Activated B cell treated with CpG ODN at 0.5 μM for 24 hours (primary cell): ENCODE data around the gene YBX2. TPM values are rescaled to one million over a fixed set of nuclear protein-coding genes. Genes with fewer than 3 reads are reported as not detected.

Source experiments
- ATAC-seq: fragments of 200-7000 bp; cut with Tn5 transposase; one replicate; pipeline ENCODE4 v1.10.0; 2021; ENCODE audit warnings: low read depth, mild to moderate bottlenecking, moderate library complexity
- CTCF ChIA-PET: fragments of 350-600 bp; sonication (Branson Sonifier 250); formaldehyde crosslinking; loops from one replicate; lab custom pipeline; 2021; ENCODE audit warnings: antibody characterized with exemption; lab: Charles Lee
- POLR2A ChIA-PET: fragments of 350-600 bp; sonication (Branson Sonifier 250); formaldehyde crosslinking; loops from one replicate; lab custom pipeline; 2021; ENCODE audit warnings: antibody characterized with exemption; lab: Charles Lee
- DNase-seq: peaks from one replicate; pipeline ENCODE4 v3.0.0; 2022
- H3K27ac Mint-ChIP-seq: one replicate; pipeline ENCODE4 v1.8.0; 2020; ENCODE audit warnings: mixed read lengths
- H3K27me3 Mint-ChIP-seq: one replicate; pipeline ENCODE4 v1.8.0; 2021; ENCODE audit warnings: mixed read lengths
- H3K36me3 Mint-ChIP-seq: one replicate; pipeline ENCODE4 v1.8.0; 2021; ENCODE audit warnings: low read depth, mixed read lengths
- H3K4me1 Mint-ChIP-seq: one replicate; pipeline ENCODE4 v1.8.0; 2021; ENCODE audit warnings: mixed read lengths
- H3K4me3 Mint-ChIP-seq: one replicate; pipeline ENCODE4 v1.8.0; 2020; ENCODE audit warnings: mild to moderate bottlenecking, mixed read lengths
- H3K9me3 Mint-ChIP-seq: one replicate; pipeline ENCODE4 v1.8.0; 2020; ENCODE audit warnings: mixed read lengths
- CTCF ChIP-seq: fragments of 200-600 bp; IDR thresholded peaks from one replicate; pipeline ENCODE4 v1.8.0; 2022; ENCODE audit warnings: antibody characterized with exemption, mild to moderate bottlenecking
- intact Hi-C: fragments of 100-400 bp; cut with micrococcal nuclease; formaldehyde crosslinking; loops from one replicate; pipeline ENCODE4 v1.15.1; 2024
- total RNA-seq: library from RNA; stranded (reverse); gene quantifications from 2 replicates; pipeline ENCODE4 v1.2.3, GENCODE V29; 2022

The YBX2 gene
- total RNA-seq, 1 donor from 2014 or later: 0.16 TPM

GRCh38 chr17:7328009-7328408, 33.6 kb upstream of the YBX2 start:
- ATAC-seq: no peak
- POLR2A ChIA-PET: interaction anchor here (1.0 to 3.8 kb wide), 6 partner anchors 9 to 359 kb away, joined by 6 to 52 read pairs (median 16); partner anchors contain the start of genes ACAP1, GPS2 and TP53

GRCh38 chr17:7327501-7327900, 33.1 kb upstream of the YBX2 start:
- CTCF ChIA-PET: interaction anchor here (0.8 to 1.5 kb wide), 2 partner anchors 17 to 110 kb away, joined by 3 read pairs; no protein-coding TSS in a partner anchor
- Mint-ChIP-seq H3K4me1 (peaks cover 36% of the 10 kb centered on the region), H3K27ac (no peak overlapping the region), H3K36me3 (peaks cover 53% of the 10 kb centered on the region), H3K4me3 (peak overlapping the region; percentile 28), H3K27me3 (no peaks in the 10 kb centered on the region), H3K9me3 (no peaks in the 10 kb centered on the region)
- POLR2A ChIA-PET: interaction anchor here (0.6 to 3.6 kb wide), 6 partner anchors 9 to 46 kb away, joined by 3 to 20 read pairs (median 7); partner anchors contain the start of genes ACAP1, GPS2 and SLC2A4
- no peak for ATAC-seq
- no peak for TF ChIP-seq CTCF
- DNase-seq: no peak
- intact Hi-C loops: no loop called here

More at GRCh38 chr17:7328009-7328408, 33.6 kb upstream of the YBX2 start:
- CTCF ChIA-PET: interaction anchor here (1.5 to 3.1 kb wide), 3 partner anchors 13 to 109 kb away, joined by 3 to 19 read pairs (median 4); partner anchors contain the start of gene GPS2
- Mint-ChIP-seq H3K9me3 (no peaks in the 10 kb centered on the region), H3K27me3 (no peaks in the 10 kb centered on the region), H3K4me3 (peak overlapping the region; percentile 95), H3K27ac (peak overlapping the region; percentile 54), H3K4me1 (peaks cover 41% of the 10 kb centered on the region), H3K36me3 (peaks cover 48% of the 10 kb centered on the region)
- intact Hi-C loops: loop anchor here (2.0 kb wide), 1 partner anchor 89 kb away; the partner anchor contains the start of gene PHF23
- TF ChIP-seq CTCF: no peak
- no peak for DNase-seq

DNA sequence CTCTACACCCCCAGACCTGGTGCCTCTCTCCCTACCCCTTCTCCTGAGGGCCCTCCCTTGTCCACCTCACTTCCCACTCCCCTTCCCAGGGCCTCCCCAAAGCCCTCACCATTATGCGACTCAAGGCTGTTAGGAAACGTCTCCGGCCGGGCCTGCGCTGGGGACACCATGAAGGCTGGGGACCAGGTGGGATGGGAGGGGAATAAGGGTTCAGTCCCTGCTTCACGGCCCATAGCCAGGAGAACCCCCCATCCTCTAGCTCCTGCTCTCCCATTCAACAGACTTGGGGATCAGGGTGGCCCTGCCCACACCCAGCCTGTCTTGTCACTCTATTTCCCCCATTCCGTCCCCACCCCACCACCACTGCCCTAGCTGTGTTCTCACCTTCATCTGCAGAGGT, 32.6 kb upstream of the YBX2 start:
- Mint-ChIP-seq H3K36me3 (peaks cover 57% of the 10 kb centered on the region), H3K4me1 (peaks cover 32% of the 10 kb centered on the region), H3K27me3 (no peaks in the 10 kb centered on the region), H3K9me3 (no peaks in the 10 kb centered on the region), H3K4me3 (no peak overlapping the region), H3K27ac (no peak overlapping the region)
- ATAC-seq (no peak), DNase-seq (no peak)
- CTCF ChIA-PET: interaction anchor here (0.8 to 1.5 kb wide), 3 partner anchors 17 to 110 kb away, joined by 3 read pairs; no protein-coding TSS in a partner anchor
- no peak for TF ChIP-seq CTCF
- intact Hi-C loops: no loop called here
- POLR2A ChIA-PET: interaction anchor here (0.6 to 3.6 kb wide), 7 partner anchors 10 to 45 kb away, joined by 3 to 20 read pairs (median 7); partner anchors contain the start of genes ACAP1, GPS2 and SLC2A4

DNA sequence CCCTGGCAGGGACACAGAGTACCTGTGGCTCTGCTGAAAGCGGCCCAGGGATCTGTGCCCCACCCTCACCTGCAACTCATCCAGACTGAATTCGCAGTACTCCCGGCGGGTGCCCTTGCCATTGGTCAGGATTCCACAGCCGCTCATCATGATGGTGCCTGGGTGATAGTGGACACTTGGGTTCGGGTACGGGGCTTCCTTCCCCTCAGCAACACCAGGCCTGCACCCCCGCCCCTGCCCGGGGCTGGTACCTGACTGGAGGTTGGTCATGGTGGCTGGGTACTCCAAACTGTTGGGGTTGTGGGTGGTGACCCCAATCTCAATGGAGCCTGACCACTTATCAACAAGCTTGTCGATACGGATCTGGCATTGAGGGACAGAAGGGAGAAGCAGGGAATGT, 31.7 kb upstream of the YBX2 start:
- H3K4me1 Mint-ChIP-seq: peaks cover 30% of the 10 kb centered on the region
- POLR2A ChIA-PET: interaction anchor here (0.9 to 3.6 kb wide), 4 partner anchors 10 to 25 kb away, joined by 3 to 20 read pairs (median 8); partner anchors contain the start of genes ACAP1 and GPS2
- H3K4me3 Mint-ChIP-seq: no peak overlapping the region
- CTCF ChIA-PET: interaction anchor here (1.0 to 1.2 kb wide), 4 partner anchors 11 to 30 kb away, joined by 3 to 4 read pairs (median 3); no protein-coding TSS in a partner anchor
- H3K9me3 Mint-ChIP-seq: no peaks in the 10 kb centered on the region
- H3K27ac Mint-ChIP-seq: no peak overlapping the region
- H3K27me3 Mint-ChIP-seq: no peaks in the 10 kb centered on the region
- intact Hi-C loops: no loop called here
- DNase-seq: no peak
- ATAC-seq: no peak
- TF ChIP-seq CTCF: no peak
- peaks cover 66% of the 10 kb centered on the region for H3K36me3 Mint-ChIP-seq

DNA sequence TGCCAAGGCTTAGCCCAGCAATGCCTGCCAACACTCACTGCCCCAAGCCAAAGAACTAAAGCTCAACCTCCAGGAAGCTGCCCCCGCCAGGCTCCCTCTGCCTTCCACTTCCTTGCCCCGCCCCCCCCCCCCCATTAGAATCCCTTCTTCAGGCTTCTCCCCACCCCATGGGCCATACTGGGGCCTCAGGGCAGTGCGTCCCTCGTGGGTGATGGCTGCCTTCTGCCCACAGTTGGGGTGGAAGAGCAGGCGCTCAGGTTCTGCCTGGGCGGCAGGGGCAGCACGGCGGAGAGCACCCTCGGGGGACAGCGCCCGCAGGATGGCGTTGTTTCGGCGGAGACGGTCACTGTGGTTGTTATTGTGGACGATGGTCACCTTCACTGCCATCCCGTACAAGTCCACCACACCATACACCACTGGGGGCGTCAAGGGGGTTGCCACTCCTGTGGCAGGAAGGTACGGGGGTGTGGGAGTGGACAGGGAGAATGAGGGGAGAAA, 30.6 kb upstream of the YBX2 start:
- intact Hi-C loops: no loop called here
- ChIA-PET CTCF (interaction anchor here (0.6 to 2.2 kb wide), 9 partner anchors 9 to 151 kb away, joined by 3 to 18 read pairs (median 3); partner anchors contain the start of genes ACAP1 and GPS2), POLR2A (interaction anchor here (0.7 to 3.6 kb wide), 5 partner anchors 9 to 26 kb away, joined by 3 to 20 read pairs (median 3); partner anchors contain the start of gene ACAP1)
- no peak for ATAC-seq
- Mint-ChIP-seq H3K4me3 (no peak overlapping the region), H3K4me1 (peaks cover 22% of the 10 kb centered on the region), H3K9me3 (no peaks in the 10 kb centered on the region), H3K27me3 (no peaks in the 10 kb centered on the region), H3K36me3 (peaks cover 76% of the 10 kb centered on the region), H3K27ac (no peak overlapping the region)
- no peak for DNase-seq
- no peak for TF ChIP-seq CTCF
